HG03045 (cell line): ENCODE results near the gene BBOX1.
"Not testable (repeated sequence)": the region's sequence is repeated elsewhere in the genome, so short reads cannot be mapped to it uniquely, and the experiment has no call there.

Experiments
- ATAC-seq: cut with Tn5 transposase; IDR thresholded peaks from one replicate; pipeline ENCODE4 v1.9.1; 2021; ENCODE audit warnings: mild to moderate bottlenecking, moderate library complexity; ENCODE audit not compliant: unreplicated experiment

Gene BBOX1

GRCh38 chr11:27081056-27081455 lies 40.4 kb downstream of the BBOX1 start:
- no peak for ATAC-seq

DNA sequence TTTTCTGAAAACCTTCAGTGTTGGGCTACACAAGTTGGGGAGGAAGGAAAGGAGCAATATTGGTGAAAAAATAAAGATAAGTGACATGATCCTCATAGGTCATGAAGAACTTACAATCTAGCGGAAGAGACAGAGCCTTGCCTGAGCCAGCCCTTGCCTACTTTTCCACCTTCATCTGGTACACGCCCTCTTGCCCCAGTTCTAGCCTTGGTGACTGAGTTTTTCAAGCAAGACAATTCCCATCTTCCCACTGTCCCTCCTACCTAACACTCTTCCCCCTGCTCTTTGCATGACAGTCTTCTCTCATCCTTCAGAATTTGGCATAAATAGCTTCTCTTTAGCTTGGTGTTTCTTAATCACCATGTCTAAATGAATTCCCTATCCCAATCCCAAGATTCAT lies 42.6 kb downstream of the BBOX1 start:
- no peak for ATAC-seq

- ATAC-seq = no peak
Observed at GRCh38 chr11:27083782-27084181, 43.2 kb downstream of the BBOX1 start.

DNA sequence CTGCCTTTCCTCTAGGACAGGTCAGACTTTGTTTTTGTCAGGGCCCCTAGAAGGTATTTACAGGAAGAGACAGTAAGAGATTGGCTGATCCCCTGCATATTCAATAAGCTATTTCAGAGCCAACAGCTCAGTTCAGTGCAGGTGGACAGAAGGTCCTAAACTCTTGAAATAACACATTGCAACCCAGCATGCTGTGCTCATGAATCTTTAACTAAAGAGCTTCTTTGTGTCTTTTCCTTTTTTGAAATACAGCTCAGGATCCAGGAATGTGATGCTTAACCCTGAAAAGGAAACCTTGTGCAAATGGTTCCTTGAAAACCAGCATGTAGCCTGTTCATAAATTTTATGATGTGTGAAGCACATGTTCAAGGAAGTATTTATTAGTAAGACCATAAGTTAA lies 43.9 kb downstream of the BBOX1 start:
- ATAC-seq = no peak

DNA sequence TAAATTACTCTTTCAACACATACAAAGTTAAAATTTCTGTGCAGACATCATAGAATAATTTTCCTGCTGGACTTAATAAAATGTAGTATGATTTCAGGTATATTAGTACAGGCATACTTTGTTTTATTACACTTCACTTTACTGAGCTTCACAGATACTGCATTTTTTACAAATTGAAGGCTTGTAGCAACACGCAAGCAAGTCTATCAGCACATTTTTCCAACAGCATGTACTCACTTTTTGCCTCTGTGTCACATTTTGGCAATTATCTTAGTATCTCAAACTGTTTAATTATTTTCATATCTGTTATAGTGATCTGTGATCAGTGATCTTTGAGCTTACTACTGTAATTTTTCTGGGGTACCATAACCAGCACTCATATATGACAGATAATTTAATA lies 44.5 kb downstream of the BBOX1 start:
- ATAC-seq = no peak

- ATAC-seq = no peak
Observed at GRCh38 chr11:27085605-27086004, 45.0 kb downstream of the BBOX1 start.

GRCh38 chr11:27087432-27087831 lies 46.8 kb downstream of the BBOX1 start:
- ATAC-seq = no peak

- ATAC-seq = no peak
Observed at GRCh38 chr11:27088353-27088752, 47.7 kb downstream of the BBOX1 start.

DNA sequence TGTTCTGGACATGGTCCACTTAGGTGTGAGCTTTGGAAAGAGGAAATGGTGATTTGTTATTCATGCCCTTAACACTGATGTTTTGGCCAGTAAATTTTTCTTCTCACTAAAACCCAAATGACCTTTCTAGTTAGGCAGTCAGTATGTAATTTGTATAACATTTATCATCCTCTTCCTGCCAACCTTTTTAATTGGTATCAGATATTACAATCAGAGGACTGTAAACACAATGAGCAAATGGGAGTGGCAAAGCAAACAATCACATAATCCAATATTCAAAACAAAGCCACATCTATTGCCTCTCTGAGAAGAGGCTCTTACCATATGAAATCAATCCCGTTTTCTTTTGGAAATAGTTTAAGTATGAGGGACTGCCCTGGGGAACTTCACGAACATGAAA lies 49.1 kb downstream of the BBOX1 start:
- no peak for ATAC-seq

DNA sequence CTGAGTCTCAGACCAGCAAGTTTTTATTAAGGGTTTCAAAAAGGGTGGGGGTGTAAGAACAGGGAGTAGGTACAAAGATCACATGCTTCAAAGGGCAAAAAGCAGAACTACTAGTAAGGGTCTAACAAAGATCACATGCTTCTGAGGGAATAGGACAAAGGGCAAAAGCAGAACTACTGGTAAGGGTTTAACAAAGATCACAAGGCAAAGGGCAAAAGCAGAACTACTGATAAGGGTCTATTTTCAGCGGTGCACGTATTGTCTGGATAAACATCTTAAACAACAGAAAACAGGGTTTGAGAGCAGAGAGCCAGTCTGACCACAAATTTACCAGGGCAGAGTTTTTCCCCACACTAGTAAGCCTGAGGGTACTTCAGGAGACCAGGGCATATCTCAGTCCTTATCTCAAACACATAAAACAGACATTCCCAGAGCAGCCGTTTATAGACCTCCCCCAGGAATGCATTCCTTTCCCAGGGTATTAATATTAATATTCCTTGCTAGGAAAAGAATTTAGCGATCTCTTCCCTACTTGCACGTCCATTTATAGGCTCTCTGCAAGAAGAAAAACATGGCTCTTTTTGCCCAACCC lies 49.8 kb downstream of the BBOX1 start:
- ATAC-seq = not testable (repeated sequence)

DNA sequence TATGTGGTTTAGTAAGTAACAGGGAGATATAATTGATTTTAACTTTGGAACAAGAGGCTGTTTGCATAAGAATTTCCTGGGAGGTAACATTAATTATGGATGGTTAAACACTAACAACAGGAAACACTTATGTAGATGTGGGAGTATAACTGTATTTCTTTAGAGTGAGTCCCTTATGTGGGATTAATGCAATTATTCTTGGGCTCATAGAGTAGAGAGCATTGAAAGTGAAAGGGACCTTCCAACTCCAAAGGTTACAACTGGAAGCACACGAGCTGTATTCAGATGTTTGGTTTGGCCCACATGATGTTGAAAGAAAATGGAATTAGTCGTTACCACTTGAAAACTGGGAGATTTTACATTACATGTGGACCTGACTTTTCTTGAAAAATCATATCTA lies 53.5 kb downstream of the BBOX1 start:
- ATAC-seq = no peak

GRCh38 chr11:27095059-27095458 lies 54.4 kb downstream of the BBOX1 start:
- no peak for ATAC-seq

DNA sequence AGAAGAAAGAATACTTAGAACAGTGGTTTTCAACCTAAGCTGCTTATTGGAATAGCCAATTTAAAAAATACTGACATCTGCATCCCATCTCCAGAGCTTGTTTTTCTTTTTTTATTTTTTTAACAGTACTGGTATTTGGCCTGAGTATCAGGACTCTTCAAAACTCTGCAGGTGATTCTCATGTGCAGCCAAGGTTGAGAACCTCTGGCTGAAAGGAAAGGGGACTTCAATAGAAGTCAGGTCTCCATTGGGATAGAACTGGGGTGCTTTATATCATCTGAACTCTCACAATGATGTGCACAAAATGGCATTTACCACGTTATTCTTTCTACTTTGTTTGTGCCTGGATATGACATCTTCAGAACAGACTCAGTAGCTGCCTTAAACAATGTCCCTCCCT lies 55.3 kb downstream of the BBOX1 start:
- ATAC-seq = no peak

GRCh38 chr11:27097551-27097950 lies 56.9 kb downstream of the BBOX1 start:
- ATAC-seq = no peak

GRCh38 chr11:27100534-27100933 lies 59.9 kb downstream of the BBOX1 start:
- ATAC-seq = no peak

DNA sequence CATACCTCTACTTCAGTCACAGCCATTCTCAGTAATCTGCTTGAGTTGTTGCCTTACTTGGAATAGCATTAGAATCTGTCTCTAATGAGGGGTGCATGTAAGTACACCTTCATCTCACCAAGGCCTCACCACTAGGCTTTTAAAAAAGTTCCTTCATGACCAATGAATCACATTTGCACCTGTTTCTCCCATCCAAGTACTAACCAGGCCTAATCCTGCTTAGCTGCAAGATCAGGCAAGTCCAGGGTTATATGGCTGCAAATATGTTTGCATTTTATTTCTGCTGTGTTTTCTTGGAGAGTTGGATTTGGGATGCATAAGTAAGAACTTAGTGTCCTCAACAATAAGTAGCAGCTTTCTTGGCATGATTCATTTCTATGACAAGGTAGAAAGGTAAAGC lies 66.9 kb downstream of the BBOX1 start:
- ATAC-seq = no peak

DNA sequence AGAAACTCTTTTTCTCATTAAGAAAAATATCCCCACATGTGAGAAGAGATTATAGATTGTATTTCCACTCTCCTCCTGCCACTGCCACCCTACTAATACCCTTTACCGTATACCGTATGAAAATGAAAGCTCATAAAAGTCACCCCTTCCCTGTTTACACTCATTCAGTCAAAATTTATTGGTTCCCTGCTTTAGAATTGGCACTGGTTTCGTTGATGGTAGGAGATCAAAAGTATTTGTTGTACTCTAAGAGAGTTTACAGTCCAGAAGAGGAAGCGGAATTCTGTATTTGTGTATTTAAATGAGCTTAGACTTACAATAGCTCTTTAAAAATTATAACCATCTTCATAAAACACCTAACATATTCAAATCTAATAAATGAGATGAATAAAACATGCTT lies 68.2 kb downstream of the BBOX1 start:
- ATAC-seq = no peak

DNA sequence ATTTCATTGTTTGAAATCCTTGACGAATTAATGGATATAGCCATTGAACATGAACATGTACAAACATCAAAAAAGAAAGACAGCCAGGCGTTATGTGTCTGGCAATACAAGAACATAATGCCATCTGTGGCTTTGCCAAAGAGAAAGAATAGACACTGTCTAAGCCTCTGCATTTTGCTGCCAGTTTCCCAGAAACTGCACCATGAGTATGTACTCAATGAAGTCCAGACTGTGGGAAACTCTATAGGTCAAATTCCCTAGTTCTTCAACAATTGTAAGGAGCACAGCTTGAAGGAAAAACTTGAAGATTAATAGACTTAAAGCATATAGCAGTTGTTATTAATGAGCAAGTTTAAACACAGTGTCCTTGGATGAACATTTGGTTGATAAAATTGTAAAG lies 71.3 kb downstream of the BBOX1 start:
- no peak for ATAC-seq

- ATAC-seq = no peak
Observed at GRCh38 chr11:27112946-27113345, 72.3 kb downstream of the BBOX1 start.

DNA sequence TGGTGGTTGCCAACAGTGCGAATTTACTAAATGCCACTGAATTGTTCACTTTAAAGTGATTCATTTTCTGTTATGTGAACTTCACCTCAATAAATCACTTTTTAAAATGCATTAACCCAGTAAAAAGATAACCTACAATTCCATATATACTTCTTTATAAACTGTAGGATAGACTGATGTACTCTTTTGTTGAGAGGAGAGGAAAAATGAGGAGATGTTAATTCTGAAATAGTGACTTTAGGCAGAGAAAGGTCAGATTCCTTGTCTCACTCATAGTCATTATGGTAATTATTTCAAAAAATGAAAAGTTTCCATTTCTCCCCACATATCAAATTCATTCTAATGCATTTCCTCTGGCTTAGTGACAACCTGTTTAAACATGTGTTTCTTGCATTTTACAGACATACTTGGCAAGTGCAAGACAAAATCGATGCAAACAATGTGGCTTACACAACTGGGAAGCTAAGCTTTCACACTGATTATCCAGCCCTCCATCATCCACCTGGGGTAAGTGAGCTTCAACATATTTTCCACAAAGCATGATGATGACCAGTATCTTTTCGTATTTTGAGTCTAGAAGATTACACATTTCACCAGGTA lies 74.5 kb downstream of the BBOX1 start:
- no peak for ATAC-seq

DNA sequence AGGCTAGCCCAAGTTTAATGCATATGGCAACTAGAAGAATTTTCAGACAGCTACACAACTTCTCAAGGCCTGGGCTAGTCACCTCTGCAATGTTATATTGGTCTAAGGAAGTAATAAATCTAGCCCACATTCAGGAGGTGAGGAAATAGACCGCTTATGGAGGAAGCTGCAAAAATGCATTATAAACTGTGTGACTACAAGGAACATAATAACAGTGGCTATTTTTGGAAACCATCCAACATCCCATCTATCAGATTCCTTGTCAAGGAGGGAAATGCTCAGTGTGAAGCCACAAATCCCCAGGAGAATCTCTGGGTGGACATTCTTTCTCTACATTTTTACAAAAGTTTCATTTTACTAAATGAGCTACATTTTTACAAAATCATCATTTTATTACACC lies 76.1 kb downstream of the BBOX1 start:
- no peak for ATAC-seq

DNA sequence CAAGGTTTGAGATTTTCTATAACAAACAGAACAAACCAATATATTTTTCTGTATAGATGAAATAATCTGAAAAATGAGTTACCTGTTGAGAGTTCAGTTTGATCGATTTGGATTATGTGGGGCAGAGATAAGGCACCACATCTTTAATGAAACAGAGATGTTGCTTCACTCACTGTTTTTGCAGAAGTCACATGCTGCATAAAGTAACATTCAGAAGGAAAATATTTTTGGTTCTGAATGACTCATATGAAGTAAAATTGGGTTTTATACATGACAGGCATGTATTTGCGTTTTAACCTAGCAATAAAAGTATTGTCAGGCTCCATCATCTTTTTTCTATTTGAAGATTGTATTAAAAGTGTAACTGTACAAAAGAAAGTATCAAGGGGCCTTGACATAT lies 77.8 kb downstream of the BBOX1 start:
- ATAC-seq = no peak

- ATAC-seq = no peak
Observed at GRCh38 chr11:27118949-27119348, 78.3 kb downstream of the BBOX1 start.
